NT2/D1 (cell line): Measurements from ENCODE around the gene DNAAF5.

Source experiments
- YY1 ChIP-seq: IDR thresholded peaks from 2 replicates; pipeline ENCODE4 v1.6.1; 2011; ENCODE audit not compliant: insufficient read length, insufficient read depth
- ZNF274 ChIP-seq: IDR thresholded peaks from 2 replicates; pipeline ENCODE4 v1.6.1; 2011; ENCODE audit warnings: mild to moderate bottlenecking, low read depth, low read length

DNA sequence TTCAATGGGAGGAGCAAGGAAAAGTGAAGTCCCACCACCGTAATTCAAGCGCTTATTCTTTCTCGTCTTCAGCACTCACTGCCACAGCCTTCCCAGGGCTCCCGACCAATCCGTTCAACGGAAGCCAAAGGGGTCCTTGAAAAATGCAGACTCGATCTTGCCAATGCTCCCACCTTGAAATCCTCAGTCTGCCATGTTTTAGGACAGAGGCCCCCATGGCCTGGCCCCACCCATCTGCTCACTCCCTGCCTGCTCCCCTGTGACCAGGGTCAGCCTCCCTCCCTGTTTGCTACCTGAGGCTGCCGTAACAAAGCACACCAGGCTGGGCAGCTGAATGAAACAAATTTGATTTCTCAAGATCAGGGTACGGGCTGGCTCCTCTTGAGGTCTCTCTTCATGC is 3.0 kb upstream of the DNAAF5 start:
- TF ChIP-seq YY1 = no peak
- no peak for TF ChIP-seq ZNF274
